Thyroid gland (tissue), 4 donors: ENCODE measurements around the gene GAS7. TPM values are rescaled to one million over a fixed set of nuclear protein-coding genes. Genes with fewer than 3 reads are reported as not detected.

Experiments used
- DNase-seq, 2 donors: peaks; one replicate each; pipeline ENCODE4 v3.0.0-alpha.2; 2019
- H3K27ac ChIP-seq, 3 donors: fragments of 200-600 bp; sonication (generic); 1 replicate in 2 of 3; 2 replicates in 1 of 3; pipeline ENCODE4 v1.5.1; 2016 to 2019; ENCODE audit warnings: mild to moderate bottlenecking in 1 of 3, moderate library complexity in 1 of 3
- H3K27me3 ChIP-seq: fragments of 200-600 bp; sonication (generic); one replicate; pipeline ENCODE4 v1.5.1; 2019
- H3K36me3 ChIP-seq, 2 donors: fragments of 200-600 bp; sonication (generic); one replicate each; pipeline ENCODE4 v1.5.1; 2016 to 2019
- H3K4me1 ChIP-seq, 2 donors: fragments of 200-600 bp; sonication (generic); one replicate each; pipeline ENCODE4 v1.5.1; 2017 to 2019
- H3K4me3 ChIP-seq, 3 donors: fragments of 200-600 bp; sonication (generic); replicated peaks in 1 of 3; 1 replicate in 2 of 3; 2 replicates in 1 of 3; pipeline ENCODE4 v1.5.1; 2016; ENCODE audit warnings: mild to moderate bottlenecking in 1 of 3
- H3K9me3 ChIP-seq: fragments of 200-600 bp; sonication (generic); one replicate; pipeline ENCODE4 v1.5.1; 2017
- POLR2A ChIP-seq, 2 donors: fragments of 450-650 bp; IDR thresholded peaks; one replicate each; pipeline ENCODE4 v1.6.1; 2017; ENCODE audit warnings: antibody characterized with exemption in 2 of 2, mild to moderate bottlenecking in 2 of 2, moderate library complexity in 1 of 2
- WGBS, 2 donors: methylation state at CpG; one replicate each; pipeline ENCODE4 v1.1.5; 2017; 5-methylcytosine and 5-hydroxymethylcytosine counted together
- intact Hi-C: fragments of 100-400 bp; cut with DNase I; formaldehyde crosslinking; loops from one replicate; pipeline ENCODE4 v1.15.1; 2023
- total RNA-seq, 4 donors: library from RNA; depleted of rRNA; stranded (reverse); fragments of >200 nt; gene quantifications; one replicate each; pipeline ENCODE4 v1.2.3, GENCODE V29; 2016
- TF ChIP-seq, protein P1 (sequence below), 6 experiments: fragments of 200-600 bp in 3 of 6; fragments of 450-650 bp in 3 of 6; sonication (generic) in 3 of 6; IDR thresholded peaks; one replicate each; pipeline ENCODE4 v1.5.1; 2016 to 2019; ENCODE audit warnings: antibody characterized with exemption in 6 of 6, mild to moderate bottlenecking in 2 of 6, inconsistent platforms in 1 of 6, moderate library complexity in 1 of 6

GAS7 gene
- total RNA-seq, 4 donors from 2014 or later = 7.5 to 30.3 (median 24.1) TPM

DNA sequence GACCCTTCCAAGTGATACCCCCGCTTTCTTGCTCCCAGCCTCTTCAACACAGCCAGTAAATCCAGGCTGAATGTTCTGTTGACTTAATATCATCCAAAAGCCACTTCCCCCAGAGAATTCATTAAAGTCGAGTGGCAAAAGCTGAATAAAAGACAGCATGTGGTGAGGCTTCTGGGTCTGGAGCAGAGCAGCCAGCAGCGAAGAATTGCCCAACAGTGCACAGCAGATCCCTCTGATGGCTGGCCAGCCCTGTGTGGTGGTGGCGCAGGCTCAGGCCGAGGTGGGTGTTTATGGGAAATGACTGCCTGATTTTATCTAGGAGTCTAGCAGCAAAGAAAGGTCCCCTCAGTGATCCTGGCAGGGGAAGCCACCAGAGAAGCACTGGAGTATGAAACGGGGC, 263.0 kb downstream of the GAS7 start:
- Histone ChIP-seq H3K27me3 (no peaks in the 10 kb centered on the region), H3K4me1 (no peaks in the 10 kb centered on the region), H3K4me3 (no peak overlapping the region), H3K9me3 (no peaks in the 10 kb centered on the region), H3K27ac (no peak overlapping the region), H3K36me3 (no peaks in the 10 kb centered on the region)
- TF ChIP-seq POLR2A (IDR thresholded peaks at IDR 0.05) = no peak
- TF ChIP-seq, protein P1, sequence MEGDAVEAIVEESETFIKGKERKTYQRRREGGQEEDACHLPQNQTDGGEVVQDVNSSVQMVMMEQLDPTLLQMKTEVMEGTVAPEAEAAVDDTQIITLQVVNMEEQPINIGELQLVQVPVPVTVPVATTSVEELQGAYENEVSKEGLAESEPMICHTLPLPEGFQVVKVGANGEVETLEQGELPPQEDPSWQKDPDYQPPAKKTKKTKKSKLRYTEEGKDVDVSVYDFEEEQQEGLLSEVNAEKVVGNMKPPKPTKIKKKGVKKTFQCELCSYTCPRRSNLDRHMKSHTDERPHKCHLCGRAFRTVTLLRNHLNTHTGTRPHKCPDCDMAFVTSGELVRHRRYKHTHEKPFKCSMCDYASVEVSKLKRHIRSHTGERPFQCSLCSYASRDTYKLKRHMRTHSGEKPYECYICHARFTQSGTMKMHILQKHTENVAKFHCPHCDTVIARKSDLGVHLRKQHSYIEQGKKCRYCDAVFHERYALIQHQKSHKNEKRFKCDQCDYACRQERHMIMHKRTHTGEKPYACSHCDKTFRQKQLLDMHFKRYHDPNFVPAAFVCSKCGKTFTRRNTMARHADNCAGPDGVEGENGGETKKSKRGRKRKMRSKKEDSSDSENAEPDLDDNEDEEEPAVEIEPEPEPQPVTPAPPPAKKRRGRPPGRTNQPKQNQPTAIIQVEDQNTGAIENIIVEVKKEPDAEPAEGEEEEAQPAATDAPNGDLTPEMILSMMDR (IDR thresholded peaks at IDR 0.05) = no peak
- no peak for DNase-seq
- 56 to 72% methylated on average over 6 of the region's 6 CpGs for WGBS, 2 donors
- intact Hi-C loops = no loop called here

DNA sequence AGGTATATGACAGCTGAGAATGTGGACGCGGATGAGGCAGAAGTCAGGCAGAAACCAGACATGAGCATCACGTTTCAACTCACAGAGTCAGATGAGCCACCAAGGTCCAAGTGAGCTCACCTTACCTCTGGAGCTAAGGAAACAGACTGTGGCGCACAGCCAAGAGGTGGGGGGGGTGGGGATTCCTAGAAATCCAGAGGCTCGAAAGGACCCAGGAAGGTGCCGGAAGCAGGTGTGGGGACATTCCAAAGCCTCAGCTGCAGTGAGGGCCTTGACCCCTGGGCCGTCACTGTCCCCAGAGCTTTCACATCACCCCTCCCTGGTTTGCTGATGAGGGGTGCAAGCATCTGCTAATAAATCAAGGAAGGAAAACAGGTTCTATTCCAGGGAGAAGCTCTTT, 264.1 kb downstream of the GAS7 start:
- no peak for DNase-seq
- no peaks in the 10 kb centered on the region for H3K9me3 ChIP-seq
- intact Hi-C loops = no loop called here
- no peaks in the 10 kb centered on the region for H3K27me3 ChIP-seq
- H3K27ac ChIP-seq = no peak overlapping the region
- TF ChIP-seq, protein P1 (IDR thresholded peaks at IDR 0.05) = no peak
- TF ChIP-seq POLR2A (IDR thresholded peaks at IDR 0.05) = no peak
- WGBS, 2 donors = 60 to 61% methylated on average over 7 of the region's 7 CpGs
- H3K4me3 ChIP-seq = no peak overlapping the region
- no peaks in the 10 kb centered on the region for H3K36me3 ChIP-seq
- no peaks in the 10 kb centered on the region for H3K4me1 ChIP-seq

DNA sequence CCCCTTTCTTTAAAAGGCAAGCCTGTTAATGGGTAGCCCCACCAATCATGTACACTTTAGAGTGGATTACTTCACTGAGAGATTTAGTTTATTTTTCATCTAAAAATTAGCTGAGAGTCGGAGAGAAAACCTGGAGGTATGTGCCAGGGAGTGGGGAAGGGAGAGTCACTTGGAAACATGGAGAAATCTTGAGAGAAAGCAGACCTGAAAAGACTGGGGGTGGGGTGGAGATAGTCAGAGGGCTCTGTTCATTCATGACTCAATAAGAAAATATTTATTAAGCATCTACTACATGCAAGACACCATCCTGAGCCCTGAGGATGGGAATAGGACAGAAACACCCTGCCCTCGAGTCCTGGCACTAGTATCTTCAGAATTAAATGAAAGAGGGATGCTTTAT, 265.9 kb downstream of the GAS7 start:
- no peak for DNase-seq
- no peak overlapping the region for H3K4me3 ChIP-seq
- no peaks in the 10 kb centered on the region for H3K9me3 ChIP-seq
- TF ChIP-seq POLR2A (IDR thresholded peaks at IDR 0.05) = no peak
- TF ChIP-seq, protein P1 (IDR thresholded peaks at IDR 0.05) = no peak
- intact Hi-C loops = no loop called here
- H3K27ac ChIP-seq = no peak overlapping the region
- no peaks in the 10 kb centered on the region for H3K4me1 ChIP-seq
- H3K27me3 ChIP-seq = no peaks in the 10 kb centered on the region
- 77 to 84% methylated on average over 2 of the region's 2 CpGs for WGBS, 2 donors
- no peaks in the 10 kb centered on the region for H3K36me3 ChIP-seq

DNA sequence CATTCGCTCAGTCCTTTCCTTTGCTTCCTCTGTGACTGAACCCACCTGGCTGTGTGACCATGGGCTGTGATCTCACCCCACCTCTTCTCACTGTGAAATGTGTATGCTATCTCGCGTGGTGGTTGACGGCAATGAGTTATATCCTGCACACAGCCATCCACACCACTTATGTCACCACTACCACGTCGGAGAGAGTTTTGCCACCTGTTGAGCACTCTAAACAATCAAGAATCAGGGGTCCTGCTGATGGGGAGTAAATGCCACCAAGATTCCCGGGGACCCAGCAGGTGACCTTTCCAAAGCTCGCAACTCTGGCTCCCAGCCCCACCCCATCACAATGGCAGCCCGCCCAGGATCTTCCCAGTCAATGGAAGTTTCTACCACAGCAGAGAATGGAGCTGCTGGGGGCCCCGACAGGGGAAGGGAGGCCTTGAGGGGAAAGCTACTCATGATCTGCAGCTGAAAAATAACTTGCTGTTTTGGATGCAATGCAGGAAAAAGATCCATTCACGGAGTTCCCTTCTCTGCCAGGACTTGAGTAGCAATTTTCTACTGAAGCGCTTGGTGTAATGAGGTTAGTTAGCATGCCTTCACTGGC, 267.2 kb downstream of the GAS7 start:
- no peaks in the 10 kb centered on the region for H3K9me3 ChIP-seq
- H3K4me1 ChIP-seq = no peaks in the 10 kb centered on the region
- WGBS, 2 donors = 67 to 68% methylated on average over 12 of the region's 12 CpGs
- TF ChIP-seq, protein P1 (IDR thresholded peaks at IDR 0.05) = no peak
- no peak for TF ChIP-seq POLR2A (IDR thresholded peaks at IDR 0.05)
- DNase-seq = no peak
- intact Hi-C loops = no loop called here
- H3K27me3 ChIP-seq = no peaks in the 10 kb centered on the region
- H3K4me3 ChIP-seq = no peak overlapping the region
- H3K27ac ChIP-seq = no peak overlapping the region
- no peaks in the 10 kb centered on the region for H3K36me3 ChIP-seq

DNA sequence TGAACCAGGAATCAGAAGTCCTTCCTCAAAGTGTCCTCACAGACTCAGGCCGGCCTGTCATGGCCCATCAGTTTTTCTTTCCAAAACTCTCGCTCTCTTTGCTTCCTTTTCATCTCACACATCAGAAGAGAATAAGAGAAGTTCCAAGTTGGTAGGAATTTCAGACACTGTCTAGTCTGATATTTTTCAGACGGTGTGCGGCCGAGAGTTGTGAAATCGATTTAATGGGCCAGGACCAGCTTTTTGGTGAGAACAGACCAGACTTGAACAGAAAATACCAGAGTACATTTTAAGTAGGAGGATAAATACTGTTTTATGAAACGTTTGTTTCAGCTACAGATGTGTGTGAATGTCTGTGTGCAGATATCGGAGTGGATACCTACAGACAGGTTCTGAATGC, 268.5 kb downstream of the GAS7 start:
- Histone ChIP-seq H3K9me3 (no peaks in the 10 kb centered on the region), H3K4me3 (no peak overlapping the region), H3K27ac (no peak overlapping the region), H3K36me3 (no peaks in the 10 kb centered on the region), H3K27me3 (no peaks in the 10 kb centered on the region), H3K4me1 (no peaks in the 10 kb centered on the region)
- no peak for TF ChIP-seq POLR2A (IDR thresholded peaks at IDR 0.05)
- TF ChIP-seq, protein P1 (IDR thresholded peaks at IDR 0.05) = no peak
- WGBS, 2 donors = 67 to 86% methylated on average over 8 of the region's 8 CpGs
- no peak for DNase-seq
- intact Hi-C loops = loop anchor here (10.0 kb wide), 1 partner anchor 695 kb away; no protein-coding TSS in a partner anchor
